Measurements from ENCODE around the gene PPP4R4. TPM values are rescaled to one million over a fixed set of nuclear protein-coding genes. Genes with fewer than 3 reads are reported as not detected.

The PPP4R4 gene
- total RNA-seq, 3 donors from 2014 or later (not counting 1 experiment from before 2014, with no cell fraction given), result 0.52 to 0.58 TPM; not detected in 1

- WGBS (ENCODE audit: insufficient coverage), result 3% methylated on average over 28 of the region's 30 CpGs
- H3K27ac Mint-ChIP-seq, result peak overlapping the region in 1 of 2 donors; percentile 58
- H3K27me3 Mint-ChIP-seq (ENCODE audit: low read depth in 2 of 2), result peaks cover 37 to 59% of the 10 kb centered on the region in 2 donors
- H3K4me1 ChIP-seq (ENCODE audit: control insufficient read depth, insufficient read depth, low read length), result peaks cover 18% of the 10 kb centered on the region
- peak in 1 of 2 donors; percentile 38 for DNase-seq
- TF ChIP-seq, protein P1, sequence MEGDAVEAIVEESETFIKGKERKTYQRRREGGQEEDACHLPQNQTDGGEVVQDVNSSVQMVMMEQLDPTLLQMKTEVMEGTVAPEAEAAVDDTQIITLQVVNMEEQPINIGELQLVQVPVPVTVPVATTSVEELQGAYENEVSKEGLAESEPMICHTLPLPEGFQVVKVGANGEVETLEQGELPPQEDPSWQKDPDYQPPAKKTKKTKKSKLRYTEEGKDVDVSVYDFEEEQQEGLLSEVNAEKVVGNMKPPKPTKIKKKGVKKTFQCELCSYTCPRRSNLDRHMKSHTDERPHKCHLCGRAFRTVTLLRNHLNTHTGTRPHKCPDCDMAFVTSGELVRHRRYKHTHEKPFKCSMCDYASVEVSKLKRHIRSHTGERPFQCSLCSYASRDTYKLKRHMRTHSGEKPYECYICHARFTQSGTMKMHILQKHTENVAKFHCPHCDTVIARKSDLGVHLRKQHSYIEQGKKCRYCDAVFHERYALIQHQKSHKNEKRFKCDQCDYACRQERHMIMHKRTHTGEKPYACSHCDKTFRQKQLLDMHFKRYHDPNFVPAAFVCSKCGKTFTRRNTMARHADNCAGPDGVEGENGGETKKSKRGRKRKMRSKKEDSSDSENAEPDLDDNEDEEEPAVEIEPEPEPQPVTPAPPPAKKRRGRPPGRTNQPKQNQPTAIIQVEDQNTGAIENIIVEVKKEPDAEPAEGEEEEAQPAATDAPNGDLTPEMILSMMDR (IDR thresholded peaks at IDR 0.05), result no peak
- peak overlapping the region; percentile 79 for H3K4me3 Mint-ChIP-seq
- H3K9me3 ChIP-seq (ENCODE audit: control insufficient read depth, insufficient read depth, low read length), result no peaks in the 10 kb centered on the region
- no peak overlapping the region for H3K4me3 ChIP-seq (ENCODE audit: low read length)
- peaks cover 19 to 20% of the 10 kb centered on the region in 2 donors for H3K4me1 Mint-ChIP-seq
- no peaks in the 10 kb centered on the region for H3K36me3 ChIP-seq (ENCODE audit: control insufficient read depth, insufficient read depth, low read length)
- H3K9me3 Mint-ChIP-seq, result no peaks in the 10 kb centered on the region
- no peak for ATAC-seq
- intact Hi-C loops (cut with micrococcal nuclease), result no loop called here
- H3K27ac ChIP-seq (ENCODE audit: low read length), result no peak overlapping the region
- H3K36me3 Mint-ChIP-seq, result no peaks in the 10 kb centered on the region
- H3K27me3 ChIP-seq (ENCODE audit: control insufficient read depth, insufficient read depth, low read length), result peaks cover 33% of the 10 kb centered on the region
Measured at GRCh38 chr14:94175011-94175745, 1.1 kb downstream of the PPP4R4 start.

DNA sequence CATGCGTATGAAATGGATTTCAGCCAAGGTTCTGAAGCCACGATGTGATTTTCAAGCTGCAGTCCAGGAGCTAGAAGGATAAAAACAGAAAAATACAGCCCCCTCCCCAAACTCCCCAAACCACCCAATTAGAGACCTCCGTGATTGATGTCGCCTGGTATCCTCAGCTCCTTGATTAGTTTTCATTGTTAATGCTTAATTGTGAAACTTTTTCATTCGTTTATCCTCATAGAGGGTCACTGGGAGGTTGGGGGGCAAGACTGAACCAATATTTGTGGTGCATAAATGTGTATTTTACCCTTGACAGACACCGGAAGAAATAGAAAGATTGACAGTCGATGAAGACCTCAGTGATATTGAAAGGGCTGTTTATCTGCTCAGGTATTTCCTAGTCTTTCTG is 1.6 kb downstream of the PPP4R4 start:
- WGBS (ENCODE audit: insufficient coverage), result 31% methylated on average over 7 of the region's 7 CpGs
- H3K27me3 Mint-ChIP-seq (ENCODE audit: low read depth in 2 of 2), result peaks cover 43 to 64% of the 10 kb centered on the region in 2 donors

DNA sequence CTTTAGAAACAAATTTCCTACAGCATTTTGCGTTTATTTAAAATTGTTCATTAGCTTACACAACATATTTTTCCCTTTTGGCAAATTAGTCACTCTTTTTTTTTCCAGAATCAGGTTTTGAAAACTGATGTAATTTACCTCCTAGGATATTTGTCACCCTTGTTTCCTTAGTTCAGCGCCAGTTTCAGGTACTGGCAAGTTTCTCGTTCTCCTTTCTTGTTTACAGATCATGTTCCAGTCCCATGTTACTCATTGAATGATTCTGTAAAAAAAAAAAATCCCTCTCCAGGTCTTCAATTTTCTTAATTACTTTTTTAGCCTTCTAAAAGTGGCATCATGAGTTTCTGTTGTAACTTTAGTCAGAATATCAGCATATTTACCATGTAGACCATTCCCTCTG is 2.7 kb downstream of the PPP4R4 start:
- DNase-seq (no peak), ATAC-seq (no peak)
- Histone ChIP-seq H3K27ac (ENCODE audit: low read length) (no peak overlapping the region), H3K9me3 (ENCODE audit: control insufficient read depth, insufficient read depth, low read length) (no peaks in the 10 kb centered on the region), H3K4me1 (ENCODE audit: control insufficient read depth, insufficient read depth, low read length) (peaks cover 18% of the 10 kb centered on the region), H3K36me3 (ENCODE audit: control insufficient read depth, insufficient read depth, low read length) (no peaks in the 10 kb centered on the region), H3K4me3 (ENCODE audit: low read length) (no peak overlapping the region), H3K27me3 (ENCODE audit: control insufficient read depth, insufficient read depth, low read length) (peaks cover 37% of the 10 kb centered on the region)
- Mint-ChIP-seq H3K9me3 (no peaks in the 10 kb centered on the region), H3K4me1 (peaks cover 23 to 29% of the 10 kb centered on the region in 2 donors), H3K27ac (no peak overlapping the region), H3K36me3 (no peaks in the 10 kb centered on the region), H3K4me3 (peak overlapping the region; percentile 33), H3K27me3 (ENCODE audit: low read depth in 2 of 2) (peaks cover 47 to 66% of the 10 kb centered on the region in 2 donors)
- intact Hi-C loops (cut with micrococcal nuclease), result no loop called here
- 96% methylated on average over 3 of the region's 3 CpGs for WGBS (ENCODE audit: insufficient coverage)
- TF ChIP-seq, protein P1 (IDR thresholded peaks at IDR 0.05), result no peak

More for the DNA sequence above, 1.6 kb downstream of the PPP4R4 start:
- H3K4me3 ChIP-seq (ENCODE audit: low read length), result no peak overlapping the region
- TF ChIP-seq, protein P1 (IDR thresholded peaks at IDR 0.05), result no peak
- intact Hi-C loops (cut with micrococcal nuclease), result no loop called here
- ATAC-seq, result no peak
- DNase-seq, result no peak
- H3K27me3 ChIP-seq (ENCODE audit: control insufficient read depth, insufficient read depth, low read length), result peaks cover 33% of the 10 kb centered on the region
- peaks cover 18% of the 10 kb centered on the region for H3K4me1 ChIP-seq (ENCODE audit: control insufficient read depth, insufficient read depth, low read length)
- Mint-ChIP-seq H3K27ac (peak overlapping the region in 1 of 2 donors; percentile 58), H3K4me3 (peak overlapping the region; percentile 79), H3K4me1 (peaks cover 20 to 24% of the 10 kb centered on the region in 2 donors), H3K36me3 (no peaks in the 10 kb centered on the region), H3K9me3 (no peaks in the 10 kb centered on the region)
- H3K9me3 ChIP-seq (ENCODE audit: control insufficient read depth, insufficient read depth, low read length), result no peaks in the 10 kb centered on the region
- no peak overlapping the region for H3K27ac ChIP-seq (ENCODE audit: low read length)
- no peaks in the 10 kb centered on the region for H3K36me3 ChIP-seq (ENCODE audit: control insufficient read depth, insufficient read depth, low read length)
